UCSD-AML1 (cell line): Measurements from ENCODE around the gene NEGR1.

ENCODE experiments used
- DNase-seq: peaks from one replicate; lab custom pipeline; 2025; ENCODE audit not compliant: unreplicated experiment; lab: John Stamatoyannopoulos, UW

The NEGR1 gene

DNA sequence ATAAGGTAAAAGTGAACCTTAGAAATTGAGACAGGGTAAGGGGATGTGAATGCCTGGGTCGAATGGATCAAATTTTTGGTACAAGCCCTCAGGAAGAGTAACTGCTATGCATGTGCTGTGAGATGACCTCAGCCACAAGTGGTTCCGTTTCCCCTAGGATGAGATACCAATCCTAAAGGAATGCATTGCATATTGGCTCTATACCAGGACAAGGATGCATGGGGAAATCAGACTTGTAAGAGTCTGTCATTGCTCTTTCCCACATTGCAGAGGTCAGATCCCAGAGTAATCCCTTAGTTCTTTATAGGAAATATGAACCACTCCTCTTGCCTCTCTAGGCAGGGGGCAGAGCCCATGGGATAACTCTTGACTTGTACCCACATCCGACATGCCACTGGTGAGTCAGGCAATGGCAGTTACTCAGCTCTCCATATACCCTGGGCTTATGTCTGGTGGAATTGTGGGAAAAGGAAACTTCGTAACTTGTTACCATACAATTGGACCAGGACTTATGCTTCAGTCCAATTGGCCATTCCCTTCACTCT, 773.2 kb downstream of the NEGR1 start:
- DNase-seq = no peak

DNA sequence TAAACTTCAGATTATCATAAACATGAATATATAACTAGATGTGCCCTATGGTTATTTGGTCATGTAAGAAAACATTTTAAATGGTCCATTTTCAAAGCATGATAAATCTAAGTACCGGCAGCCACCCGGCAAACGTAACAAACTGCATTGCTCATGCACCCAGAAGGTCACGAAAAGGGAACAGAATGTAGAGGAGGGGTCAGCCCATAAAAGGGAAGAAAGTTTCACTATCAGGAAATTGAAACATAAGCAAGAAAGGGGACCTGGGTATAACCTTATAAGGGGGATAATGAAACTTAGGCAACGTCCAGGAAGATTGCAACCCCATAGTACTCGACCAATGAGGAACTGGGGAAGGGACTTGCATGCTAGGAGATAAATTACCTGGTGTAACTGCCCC, 780.3 kb downstream of the NEGR1 start:
- DNase-seq = no peak

DNA sequence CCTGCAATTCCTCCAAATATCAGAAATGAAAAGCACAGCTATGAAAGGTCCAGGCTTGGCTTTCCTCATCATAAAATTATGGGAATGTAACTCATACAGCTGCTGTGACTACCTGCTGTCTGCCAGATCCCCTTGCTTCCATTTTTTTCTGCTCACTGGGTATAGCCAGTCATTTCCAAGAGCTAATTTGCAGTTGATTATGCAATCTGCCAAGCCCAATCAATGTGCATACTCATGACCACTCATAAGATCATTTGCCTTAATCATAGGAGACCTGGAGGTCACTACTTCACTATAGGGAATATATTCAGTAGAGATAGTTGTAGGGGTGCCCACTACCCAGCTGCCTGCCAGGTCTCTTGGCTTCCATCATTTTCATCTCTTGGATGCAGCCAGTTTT, 783.8 kb downstream of the NEGR1 start:
- no peak for DNase-seq

DNA sequence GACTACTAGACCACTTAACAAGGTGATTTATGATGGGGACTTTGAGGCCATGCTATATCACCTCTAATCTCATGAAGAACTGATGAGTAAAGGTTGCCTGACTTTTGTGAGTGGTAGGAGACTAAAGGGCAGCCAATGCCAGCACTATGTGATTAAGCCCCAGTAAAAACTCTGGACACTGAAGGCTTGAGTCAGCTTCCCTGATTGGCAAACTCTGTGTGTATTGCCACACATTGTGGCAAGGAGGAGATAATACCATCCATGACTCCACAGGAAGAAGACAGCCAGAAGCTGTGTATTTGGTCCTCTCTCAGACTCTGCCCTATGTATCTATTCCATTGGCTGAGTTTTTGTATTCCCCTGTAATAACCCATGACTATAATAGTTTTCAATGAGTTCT, 788.2 kb downstream of the NEGR1 start:
- no peak for DNase-seq

DNA sequence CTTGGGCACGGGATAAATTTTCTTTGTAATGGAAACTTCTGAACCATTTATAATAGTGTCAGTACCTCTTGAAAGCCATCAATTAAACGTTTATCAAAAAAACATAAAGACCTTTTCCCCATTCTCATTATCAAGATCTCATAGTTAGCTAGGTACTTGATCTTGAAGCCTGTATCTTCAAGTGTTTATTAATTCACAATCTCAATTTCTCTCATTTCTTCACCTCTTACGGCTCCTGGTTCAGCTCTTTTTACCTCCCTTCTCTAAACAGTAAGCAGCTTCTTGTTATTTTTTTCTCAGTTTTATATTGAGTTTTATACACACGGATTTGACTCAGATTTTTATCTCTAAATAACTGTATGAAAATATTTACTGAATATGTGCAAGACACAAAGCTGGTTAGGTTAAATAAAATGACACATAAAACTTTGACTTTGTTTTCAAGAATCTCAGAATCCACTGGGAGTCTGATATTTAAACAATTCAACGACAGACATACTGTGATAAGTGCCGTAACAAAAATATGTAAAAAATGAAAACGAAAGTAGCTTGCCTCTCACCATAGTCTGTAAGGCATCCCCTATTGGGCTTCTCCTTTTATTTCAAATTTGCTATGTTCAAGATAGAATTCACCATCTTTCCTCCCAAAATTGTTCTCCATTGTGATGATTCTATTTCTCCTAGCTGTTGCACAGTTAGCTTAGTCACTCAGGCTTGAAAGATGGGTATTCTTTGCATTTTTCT, 789.9 kb downstream of the NEGR1 start:
- no peak for DNase-seq

DNA sequence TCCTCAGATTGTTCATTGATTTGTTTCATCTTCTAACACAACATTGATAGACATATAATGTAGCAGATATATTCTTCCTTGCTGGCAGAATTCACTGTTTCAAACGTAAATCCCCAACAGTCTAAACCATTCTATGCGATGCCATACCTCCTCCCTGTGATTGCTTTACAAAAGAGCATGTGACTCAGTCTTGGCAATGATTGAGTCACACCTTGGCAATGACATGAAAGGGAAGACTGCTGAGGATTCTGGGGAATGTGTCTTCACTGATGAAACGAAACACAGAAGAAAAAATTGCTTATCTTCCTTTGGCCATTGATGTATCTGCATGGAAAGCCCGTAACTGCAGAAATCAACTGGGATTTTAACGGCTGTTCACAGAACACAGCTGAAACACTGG, 791.9 kb downstream of the NEGR1 start:
- no peak for DNase-seq

DNA sequence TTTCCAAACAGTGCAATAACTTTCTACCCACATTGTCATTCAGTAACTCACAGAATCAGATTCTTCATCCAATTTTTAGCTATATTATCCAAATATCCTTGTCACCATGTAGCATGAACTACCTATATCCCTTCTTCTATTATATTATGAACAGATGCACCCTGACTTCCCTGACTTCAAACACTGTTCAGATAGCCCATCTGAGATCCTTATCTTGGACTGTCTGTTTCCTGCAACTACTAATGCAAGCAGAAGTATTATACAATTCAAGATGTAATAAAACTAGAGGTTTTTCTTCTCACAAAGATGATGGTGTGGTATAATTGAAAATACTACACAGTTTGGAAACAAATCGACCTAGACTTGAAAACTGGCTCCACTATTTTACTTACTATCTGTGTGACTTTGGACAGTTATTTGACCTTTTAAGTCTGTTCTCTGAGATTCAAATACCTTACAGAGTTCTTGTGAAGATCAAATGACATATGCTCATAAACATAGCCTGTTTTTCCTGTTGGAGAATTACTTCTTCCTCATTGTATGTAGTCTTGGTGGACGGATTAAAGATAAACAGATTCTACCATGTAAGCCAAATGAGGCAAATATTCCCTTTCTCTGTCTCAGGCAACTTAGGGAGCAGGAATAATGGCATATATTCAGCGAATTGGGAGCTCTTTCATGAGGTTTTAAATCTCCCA, 793.6 kb downstream of the NEGR1 start:
- no peak for DNase-seq

DNA sequence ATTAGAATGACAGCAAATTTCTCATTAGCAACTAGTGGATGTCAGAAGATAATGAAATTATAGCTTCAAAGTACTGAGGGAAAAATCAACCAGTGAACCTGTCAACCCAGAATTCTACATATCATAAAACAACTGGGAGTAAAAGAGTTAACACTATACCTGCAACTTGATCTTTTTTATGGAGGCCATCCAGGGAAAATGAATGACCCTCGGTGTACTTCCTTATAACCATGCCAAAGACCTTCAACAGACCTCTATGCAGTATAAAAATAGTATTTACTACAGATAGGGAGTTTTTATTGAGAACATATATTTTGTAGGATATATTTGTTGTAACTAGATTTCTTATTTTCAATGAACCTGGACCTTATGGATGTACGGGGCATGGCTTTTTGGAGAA, 809.0 kb downstream of the NEGR1 start:
- DNase-seq = no peak

DNA sequence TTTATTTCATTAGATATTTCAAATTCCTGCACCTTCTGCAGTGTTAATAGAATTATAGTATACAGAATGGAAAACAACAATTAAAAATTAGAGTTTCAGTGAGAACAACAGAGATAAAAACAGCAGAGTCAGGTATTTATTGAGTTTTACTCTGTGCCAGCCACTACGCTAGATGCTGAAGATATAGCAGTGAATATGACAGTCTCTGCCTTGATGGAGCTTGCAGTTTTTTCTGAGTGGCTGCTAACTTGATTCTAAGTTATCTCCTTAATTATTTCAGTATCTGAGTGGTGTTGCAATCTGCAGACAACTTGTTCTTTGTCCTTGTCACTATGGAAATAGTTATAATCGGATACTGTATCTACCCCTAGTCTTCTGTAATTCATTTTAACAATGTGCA, 817.2 kb downstream of the NEGR1 start:
- DNase-seq = no peak

DNA sequence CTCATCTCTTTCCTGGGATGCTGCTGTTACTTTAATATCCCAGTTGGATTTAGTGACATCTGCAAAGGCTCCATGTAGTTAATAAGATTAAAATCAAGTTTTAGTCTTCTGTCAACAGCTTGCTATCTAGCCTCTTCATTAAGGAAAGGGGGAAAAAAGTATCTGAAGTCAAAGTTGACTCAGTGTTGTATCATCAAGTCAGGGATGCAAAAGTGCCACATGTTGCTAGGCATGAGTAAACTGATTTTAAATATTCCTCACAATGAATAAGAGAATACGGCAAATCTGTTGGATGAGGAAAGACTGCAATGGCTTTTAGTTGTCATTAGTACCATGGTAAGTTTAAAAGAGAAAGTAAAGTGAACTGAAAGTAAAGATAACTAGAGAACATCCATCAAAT, 818.3 kb downstream of the NEGR1 start:
- DNase-seq = no peak

DNA sequence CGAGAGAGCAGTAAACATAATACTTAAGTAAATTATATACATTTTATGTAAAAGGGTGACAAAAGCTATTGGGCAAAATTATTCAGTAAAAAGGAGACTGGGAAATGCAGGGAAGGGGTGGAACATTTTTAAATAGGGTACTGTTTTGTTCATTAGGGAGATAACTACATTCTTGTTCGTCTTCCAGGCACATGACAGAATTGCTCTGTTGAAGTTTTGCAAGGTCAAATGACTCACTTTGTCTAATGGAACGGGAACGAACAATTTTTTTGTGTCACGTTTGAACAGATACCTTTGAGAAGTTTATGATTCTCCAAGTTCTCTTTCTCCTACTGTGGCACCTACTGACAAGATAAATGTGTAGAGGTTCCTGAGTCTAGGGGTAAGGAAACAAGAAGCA, 819.2 kb downstream of the NEGR1 start:
- no peak for DNase-seq

DNA sequence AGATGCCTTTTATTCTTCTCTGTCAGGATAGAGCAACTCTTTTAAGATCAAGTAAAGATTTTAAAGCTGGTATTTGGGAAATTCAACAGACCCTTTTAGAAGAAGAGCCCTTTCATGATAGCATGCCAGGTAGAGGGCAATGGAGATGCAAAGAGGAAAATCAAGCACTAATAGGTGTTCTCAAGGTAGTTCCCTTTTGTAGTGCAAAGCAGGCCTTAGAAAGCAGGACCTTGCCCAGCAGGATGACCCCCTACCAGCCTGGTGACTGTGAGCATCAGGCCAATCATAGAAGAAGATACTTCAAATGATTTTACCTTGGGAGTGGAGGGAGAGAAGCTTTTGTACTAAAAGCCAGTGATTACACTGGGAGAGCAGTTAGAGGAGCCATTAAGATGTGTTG, 820.1 kb downstream of the NEGR1 start:
- no peak for DNase-seq

DNA sequence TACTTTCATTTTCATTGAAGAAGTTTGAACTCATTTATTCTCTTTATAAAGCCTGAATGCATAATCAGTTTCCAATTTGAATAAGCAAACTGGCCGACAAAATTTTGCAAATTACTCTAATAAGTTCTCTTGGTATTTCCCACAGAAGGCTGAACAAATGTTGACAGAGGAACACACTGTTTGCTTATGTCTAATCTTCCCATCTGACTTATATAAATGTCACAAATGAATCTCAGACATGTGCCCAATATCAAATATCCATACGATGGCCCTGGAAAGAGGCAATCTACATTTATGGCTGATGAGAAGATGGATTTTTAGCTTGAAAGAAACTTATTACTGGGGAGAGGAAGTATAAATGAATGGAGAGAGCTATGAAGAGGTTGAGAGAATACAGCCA, 820.9 kb downstream of the NEGR1 start:
- no peak for DNase-seq

DNA sequence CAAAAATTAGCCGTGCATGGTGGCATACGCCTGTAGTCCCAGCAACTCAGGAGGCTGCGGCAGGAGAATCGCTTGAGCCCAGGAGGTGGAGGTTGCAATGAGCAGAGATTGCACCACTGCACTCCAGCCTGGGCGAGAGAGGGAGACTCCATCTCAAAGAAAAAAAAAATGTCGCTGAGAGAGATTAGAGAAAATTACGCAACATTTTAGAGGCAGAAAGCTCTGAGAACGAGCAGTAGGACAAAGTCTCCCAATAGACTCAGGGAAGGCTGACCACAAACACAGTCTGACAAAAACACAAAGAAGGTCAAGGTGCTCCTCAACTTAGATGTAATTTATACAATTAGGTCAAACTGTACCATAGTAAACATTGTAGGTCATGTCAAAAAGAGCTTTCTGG, 833.9 kb downstream of the NEGR1 start:
- DNase-seq = no peak

DNA sequence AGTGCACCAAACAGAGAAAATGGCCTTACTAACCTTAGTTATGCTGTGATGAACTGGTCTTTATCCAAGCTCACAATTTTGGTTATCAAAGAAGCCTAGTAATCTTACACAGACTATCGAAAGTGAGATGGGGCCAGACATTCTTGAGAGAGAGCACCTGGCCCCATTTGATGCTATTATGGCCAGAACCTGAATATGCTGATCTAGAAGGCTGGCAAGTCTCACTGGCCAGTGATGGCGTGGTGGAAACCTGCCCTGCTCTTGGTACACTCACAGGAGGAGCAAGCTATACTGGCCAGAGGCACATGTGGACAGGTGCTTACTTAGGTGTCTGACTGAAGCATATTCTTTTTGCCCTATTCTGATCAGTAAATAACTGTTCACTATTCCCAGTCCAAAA, 843.7 kb downstream of the NEGR1 start:
- DNase-seq = no peak

DNA sequence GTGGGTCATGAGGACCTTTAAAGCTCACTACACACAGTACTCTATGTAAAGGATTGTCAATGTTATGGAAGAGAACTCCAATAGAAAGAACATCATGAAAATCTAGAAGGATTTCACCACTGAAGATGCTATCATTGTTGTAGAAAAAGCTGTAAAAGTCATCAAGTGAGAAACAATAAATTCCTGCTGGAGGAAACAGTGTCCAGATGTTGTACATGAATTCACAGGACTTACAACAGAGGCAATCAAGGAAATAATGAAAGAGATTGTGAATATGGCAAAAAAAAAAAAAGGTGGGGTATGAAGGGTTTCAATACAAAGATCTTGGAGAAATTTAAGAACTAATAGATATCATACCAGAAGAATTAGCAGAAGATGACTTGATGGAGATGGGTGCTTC, 846.4 kb downstream of the NEGR1 start:
- no peak for DNase-seq

DNA sequence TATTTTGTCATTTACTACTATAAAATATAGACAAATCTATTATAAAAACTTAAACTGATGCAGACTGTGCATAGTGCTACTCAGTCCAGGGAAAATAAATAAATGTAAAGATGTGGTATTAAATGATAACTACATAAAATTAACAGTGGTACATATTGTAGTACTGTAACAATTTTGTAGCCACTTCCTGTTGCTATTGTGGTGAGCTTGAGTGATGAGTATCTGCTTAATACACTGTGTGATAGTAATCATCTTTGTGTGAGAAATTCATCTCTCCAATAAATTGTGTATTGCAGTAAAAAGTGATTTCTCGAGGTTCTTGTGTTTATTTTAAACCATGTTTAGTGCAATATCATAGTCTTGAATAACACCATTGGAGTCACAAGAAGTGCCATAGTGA, 848.1 kb downstream of the NEGR1 start:
- DNase-seq = no peak

DNA sequence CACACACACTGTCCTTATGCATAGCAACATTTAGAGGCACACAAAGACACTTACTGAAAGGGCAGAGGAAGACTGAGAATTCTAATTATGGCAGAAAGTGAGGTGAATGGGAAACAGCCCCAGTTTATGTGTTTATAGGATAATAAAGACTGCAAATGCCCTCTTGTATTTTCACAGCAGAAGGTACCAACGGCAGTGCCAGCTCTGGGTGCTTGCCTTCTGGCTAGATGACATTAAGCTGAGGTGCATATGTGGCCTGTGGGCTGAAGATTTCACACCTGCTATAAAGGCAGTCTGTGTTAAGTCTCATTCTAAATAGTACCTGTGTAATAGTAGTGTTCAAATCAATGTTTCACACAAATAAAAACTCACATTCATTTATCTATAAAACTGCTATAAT, 854.3 kb downstream of the NEGR1 start:
- DNase-seq = no peak

DNA sequence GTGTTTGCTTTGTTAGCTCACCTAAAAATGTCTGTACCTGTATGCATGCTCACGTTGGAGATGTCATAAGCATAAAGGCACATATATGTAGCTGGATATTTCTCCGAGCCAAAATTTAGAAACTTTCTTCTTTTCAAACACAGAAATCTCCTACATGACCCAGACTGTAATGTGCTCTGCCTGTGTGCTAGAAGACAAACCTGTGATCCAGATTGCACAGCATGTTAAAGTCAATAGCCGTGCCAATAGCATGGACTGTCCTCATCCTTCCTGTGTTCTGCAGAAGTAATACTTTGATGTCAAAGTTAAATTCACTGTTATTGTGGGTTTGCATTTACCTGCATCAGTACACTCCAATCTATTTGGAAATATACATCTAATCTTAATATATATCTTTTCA, 855.3 kb downstream of the NEGR1 start:
- DNase-seq = no peak

DNA sequence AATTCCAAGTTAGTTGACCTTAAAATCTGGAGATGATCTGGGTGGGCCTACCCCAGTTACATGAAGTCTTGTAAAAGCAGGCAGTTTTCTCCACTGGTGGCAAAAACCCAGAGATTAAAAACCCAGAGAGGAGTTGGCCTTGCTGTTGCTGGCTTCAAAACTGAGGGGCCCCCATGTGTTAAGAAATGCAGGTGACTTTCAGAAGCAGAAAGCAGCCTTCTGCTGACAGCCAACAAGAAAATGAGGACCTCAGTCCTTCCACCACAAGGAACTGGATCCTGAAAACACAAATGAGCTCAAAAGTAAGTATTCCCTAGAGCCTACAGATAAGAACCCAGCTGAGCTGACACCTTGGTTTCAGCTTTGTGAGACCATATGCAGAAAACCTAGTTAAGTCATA, 857.8 kb downstream of the NEGR1 start:
- DNase-seq = no peak

DNA sequence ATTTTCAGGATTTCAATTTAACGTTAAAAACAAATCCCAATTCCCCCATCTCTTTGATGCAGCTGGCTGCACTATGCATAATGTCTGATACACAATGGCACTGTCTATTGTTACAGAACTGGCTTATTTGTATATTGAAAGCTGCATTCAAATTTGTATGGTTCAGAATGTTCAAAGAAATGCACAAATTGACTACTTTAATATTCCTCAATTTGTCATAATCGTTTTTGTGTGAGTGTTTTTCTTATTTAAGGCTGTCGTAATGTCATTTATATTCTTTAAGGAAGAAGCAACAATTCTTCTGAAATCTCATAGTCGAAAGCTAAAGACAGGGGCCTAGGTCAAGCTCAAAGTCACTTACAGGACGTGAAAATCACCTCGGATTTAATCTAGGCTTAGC, 860.1 kb downstream of the NEGR1 start:
- DNase-seq = no peak

DNA sequence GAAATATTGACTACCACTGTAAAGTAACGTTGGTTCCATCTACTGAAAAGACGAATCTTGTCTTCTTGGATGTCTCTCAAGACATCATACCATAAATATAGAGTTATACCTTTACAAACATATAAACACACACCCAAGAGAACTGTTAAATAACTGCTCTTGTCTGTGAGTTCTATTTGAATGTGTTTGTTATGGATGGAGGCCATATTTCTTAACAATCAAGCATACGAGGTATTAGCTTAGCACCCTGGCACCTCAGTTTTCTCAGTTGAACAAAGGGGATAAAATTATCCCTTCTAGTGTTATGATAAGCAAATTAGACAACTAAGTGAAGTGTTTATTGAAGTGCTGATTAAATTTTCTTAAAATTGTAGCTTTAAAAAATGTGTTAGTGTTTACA, 864.9 kb downstream of the NEGR1 start:
- DNase-seq = no peak

DNA sequence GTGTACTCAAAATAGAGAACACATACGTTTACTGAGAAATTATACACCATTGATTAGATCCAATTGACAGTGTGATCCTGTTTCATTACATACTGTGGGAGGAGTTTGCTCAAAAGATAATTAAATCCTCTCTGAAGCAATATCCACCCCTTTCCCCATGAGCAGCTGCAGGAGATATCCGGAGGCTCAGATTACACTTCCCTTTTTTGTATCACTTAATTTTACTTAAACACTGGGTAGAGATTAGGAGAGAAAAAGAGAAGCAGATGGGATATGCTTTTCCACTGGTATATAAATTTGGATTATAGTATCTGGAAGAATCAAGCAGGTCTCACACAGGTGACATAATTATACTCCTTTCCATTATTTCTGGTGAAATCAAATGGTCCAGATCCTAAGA, 868.2 kb downstream of the NEGR1 start:
- DNase-seq = no peak
